HepG2 (cell line): ENCODE data around the gene C20orf204. TPM values are rescaled to one million over a fixed set of nuclear protein-coding genes. Genes with fewer than 3 reads are reported as not detected.

ENCODE experiments used
- ATAC-seq: fragments of 200-7000 bp; cut with Tn5 transposase; 3 replicates; pipeline ENCODE4 v1.9.1; 2020; ENCODE audit warnings: mild to moderate bottlenecking, moderate library complexity
- BruUV-seq: library from RNA; stranded (reverse); fragments of 400-500 nt; replicated peaks from 2 replicates; lab custom pipeline; 2021; lab: Mats Ljungman, UMichigan
- CTCF ChIA-PET: fragments of 300-600 bp; formaldehyde crosslinking; extraction: SDS; loops from one replicate; lab custom pipeline; 2021; ENCODE audit warnings: low total read pairs, inconsistent platforms, low intra/inter-chr PET ratio; lab: Yijun Ruan, JAX
- POLR2A ChIA-PET: fragments of 350-600 bp; sonication (Branson Sonifier 250); formaldehyde crosslinking; loops from one replicate; lab custom pipeline; 2020; ENCODE audit warnings: antibody characterized with exemption, inconsistent platforms; lab: Yijun Ruan, JAX
- DNase-seq: peaks from one replicate; pipeline ENCODE4 v3.0.0-alpha.2; 2015; ENCODE audit warnings: low spot score
- FAIRE-seq: peaks from 3 replicates; lab custom pipeline; 2011; peaks lifted over from hg19 to GRCh38; lab: Jason Lieb, UNC
- H2AFZ ChIP-seq: one replicate; pipeline ENCODE4 v1.6.1; 2011; ENCODE audit warnings: low read length, inconsistent platforms
- H3K27ac ChIP-seq: fragments of 300-600 bp; 3 replicates; pipeline ENCODE4 v1.8.0; 2011; ENCODE audit warnings: mixed run types, mild to moderate bottlenecking, mixed read lengths, low read length, inconsistent platforms; ENCODE audit not compliant: insufficient read depth; ENCODE audit errors: extremely low read length
- H3K27me3 ChIP-seq, 2 experiments: fragments of 200-600 bp in 1 of 2; 2 replicates in 1 of 2; 3 replicates in 1 of 2; pipeline versions ENCODE4 v1.6.0 to v1.8.0; 2011; ENCODE audit warnings: low read length in 2 of 2, mild to moderate bottlenecking in 2 of 2, moderate library complexity in 2 of 2, inconsistent platforms in 1 of 2; ENCODE audit not compliant: insufficient read depth in 2 of 2, control insufficient read depth in 1 of 2
- H3K36me3 ChIP-seq, 2 experiments: fragments of 200-600 bp in 1 of 2; replicated peaks in 1 of 2; 2 replicates in 1 of 2; 3 replicates in 1 of 2; pipeline versions ENCODE4 v1.5.1 to v1.8.0; 2011; ENCODE audit warnings: low read length in 2 of 2, inconsistent platforms in 1 of 2; ENCODE audit not compliant: insufficient read depth in 2 of 2, control insufficient read depth in 1 of 2
- H3K4me1 ChIP-seq: 2 replicates; pipeline ENCODE4 v1.5.1; 2012; ENCODE audit warnings: low read length, inconsistent platforms; ENCODE audit not compliant: insufficient read depth
- H3K4me2 ChIP-seq: 2 replicates; pipeline ENCODE4 v1.6.0; 2011; ENCODE audit warnings: low read depth, low read length, inconsistent platforms
- H3K4me3 ChIP-seq, 3 experiments: fragments of 200-600 bp in 1 of 3; sonication (generic), shearing (Covaris generic) in 1 of 3; replicated peaks in 1 of 3; 2 replicates each; pipeline ENCODE4 v1.5.1; 2011 to 2016; ENCODE audit warnings: low read length in 3 of 3, inconsistent platforms in 2 of 3, low read depth in 2 of 3, mild to moderate bottlenecking in 2 of 3, control low read depth in 1 of 3, mixed read lengths in 1 of 3; ENCODE audit not compliant: insufficient read depth in 1 of 3
- H3K79me2 ChIP-seq: one replicate; pipeline ENCODE4 v1.6.1; 2011; ENCODE audit warnings: low read length, inconsistent platforms; ENCODE audit not compliant: insufficient read depth
- H3K9ac ChIP-seq: 2 replicates; pipeline ENCODE4 v1.6.0; 2011; ENCODE audit warnings: mild to moderate bottlenecking, low read depth, low read length, inconsistent platforms; ENCODE audit not compliant: insufficient read depth
- H3K9me3 ChIP-seq: 2 replicates; pipeline ENCODE4 v1.5.1; 2012; ENCODE audit warnings: mild to moderate bottlenecking, low read length
- H4K20me1 ChIP-seq: 2 replicates; pipeline ENCODE4 v1.6.0; 2011; ENCODE audit warnings: inconsistent platforms, mild to moderate bottlenecking, low read length, moderate library complexity; ENCODE audit not compliant: insufficient read depth
- CEBPB ChIP-seq: IDR thresholded peaks from 2 replicates; pipeline ENCODE4 v1.6.1; 2011; ENCODE audit warnings: low read depth, low read length, improper control_type of control experiment, borderline replicate concordance
- E2F1 ChIP-seq: sonication (generic); formaldehyde crosslinking; IDR thresholded peaks from 2 replicates; pipeline ENCODE4 v1.5.0; 2020; ENCODE audit warnings: missing genetic modification reagents
- ELF4 ChIP-seq: sonication (generic); formaldehyde crosslinking; IDR thresholded peaks from 2 replicates; pipeline ENCODE4 v1.5.0; 2020; ENCODE audit warnings: missing genetic modification reagents, mild to moderate bottlenecking, moderate library complexity, borderline replicate concordance
- SIX4 ChIP-seq: sonication (generic); formaldehyde crosslinking; IDR thresholded peaks from 2 replicates; pipeline ENCODE4 v1.4.0; 2020; ENCODE audit warnings: missing genetic modification reagents
- ZNF224 ChIP-seq: sonication (generic); formaldehyde crosslinking; IDR thresholded peaks from 2 replicates; pipeline ENCODE4 v1.5.0; 2020; ENCODE audit warnings: mild to moderate bottlenecking, missing genetic modification reagents
- ZNF674 ChIP-seq: sonication (generic); formaldehyde crosslinking; IDR thresholded peaks from 2 replicates; pipeline ENCODE4 v1.5.0; 2020; ENCODE audit warnings: low read depth, mild to moderate bottlenecking, missing genetic modification reagents
- WGBS: methylation state at CpG from one replicate; pipeline ENCODE4 v1.1.6; 2017; ENCODE audit warnings: low lambda C conversion rate; 5-methylcytosine and 5-hydroxymethylcytosine counted together
- in situ Hi-C: cut with HindIII; loops from 2 replicates; pipeline ENCODE4 v1.10.0; 2017; ENCODE audit warnings: low pct_unique_long_range_greater_than_20kb; ENCODE audit not compliant: extremely low pct_ligation_motif_present
- intact Hi-C: fragments of 100-400 bp; cut with micrococcal nuclease; formaldehyde crosslinking; loops from one replicate; pipeline ENCODE4 v1.10.0; 2022; ENCODE audit not compliant: unreplicated experiment
- polyA plus RNA-seq, 8 experiments: library from polyadenylated mRNA; depleted of rRNA in 3 of 8; stranded (reverse) in 7 of 8; unstranded in 1 of 8; fragments of >200 nt; fragmentation: Illumina TruSeq in 4 of 8; extraction: Trizol in 4 of 8; gene quantifications; 2 replicates each; pipeline versions ENCODE4 v1.2.1 to v1.2.3, GENCODE V29; 2011 to 2016; ENCODE audit warnings: low read depth in 4 of 8, missing spikeins in 1 of 8, mixed read lengths in 1 of 8; ENCODE audit not compliant: insufficient read depth in 1 of 8
- total RNA-seq, 5 experiments: library from RNA; depleted of rRNA; stranded (reverse); fragments of >200 nt; fragmentation: Illumina TruSeq; extraction: Trizol; gene quantifications; 2 replicates each; pipeline ENCODE4 v1.2.3, GENCODE V29; 2016; ENCODE audit warnings: low read depth in 1 of 5
- TF ChIP-seq, protein P1 (sequence below): sonication (generic); formaldehyde crosslinking; IDR thresholded peaks from 2 replicates; pipeline ENCODE4 v1.5.1; 2020; ENCODE audit warnings: mild to moderate bottlenecking, moderate library complexity, missing genetic modification reagents

C20orf204 gene
- total and polyA plus RNA-seq, 2 of the 13 experiments (the other 11 are each of a cell fraction or from before 2014, with no cell fraction given): 22.1 to 80.0 TPM

GRCh38 chr20:64005394-64005793, 30.6 kb upstream of the C20orf204 start:
- POLR2A ChIA-PET: no interaction called here
- no peak overlapping the region for H3K27ac ChIP-seq
- no peak overlapping the region for H2AFZ ChIP-seq
- no peak for DNase-seq
- TF ChIP-seq ELF4 (CRISPR knock-in tag) (no peak), SIX4 (no peak), ZNF224 (CRISPR knock-in tag) (no peak), ZNF674 (CRISPR knock-in tag) (no peak), E2F1 (CRISPR knock-in tag) (no peak), CEBPB (0 out of 2 replicates have a peak, but pooled peaks have one; percentile 19)
- TF ChIP-seq, protein P1, sequence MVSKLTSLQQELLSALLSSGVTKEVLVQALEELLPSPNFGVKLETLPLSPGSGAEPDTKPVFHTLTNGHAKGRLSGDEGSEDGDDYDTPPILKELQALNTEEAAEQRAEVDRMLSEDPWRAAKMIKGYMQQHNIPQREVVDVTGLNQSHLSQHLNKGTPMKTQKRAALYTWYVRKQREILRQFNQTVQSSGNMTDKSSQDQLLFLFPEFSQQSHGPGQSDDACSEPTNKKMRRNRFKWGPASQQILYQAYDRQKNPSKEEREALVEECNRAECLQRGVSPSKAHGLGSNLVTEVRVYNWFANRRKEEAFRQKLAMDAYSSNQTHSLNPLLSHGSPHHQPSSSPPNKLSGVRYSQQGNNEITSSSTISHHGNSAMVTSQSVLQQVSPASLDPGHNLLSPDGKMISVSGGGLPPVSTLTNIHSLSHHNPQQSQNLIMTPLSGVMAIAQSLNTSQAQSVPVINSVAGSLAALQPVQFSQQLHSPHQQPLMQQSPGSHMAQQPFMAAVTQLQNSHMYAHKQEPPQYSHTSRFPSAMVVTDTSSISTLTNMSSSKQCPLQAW: no peak
- FAIRE-seq: no peak
- H3K4me2 ChIP-seq: no peak overlapping the region
- H3K79me2 ChIP-seq: peaks cover 9% of the 10 kb centered on the region
- H3K36me3 ChIP-seq: peaks cover 53 to 82% of the 10 kb centered on the region in 2 experiments
- BruUV-seq: no TSS peak
- 96% methylated on average over 6 of the region's 6 CpGs for WGBS
- ATAC-seq: no peak
- in situ Hi-C loops: no loop called here
- H3K9ac ChIP-seq: no peak overlapping the region
- H3K9me3 ChIP-seq: no peaks in the 10 kb centered on the region
- intact Hi-C loops: no loop called here
- no peaks in the 10 kb centered on the region for H4K20me1 ChIP-seq
- no peak overlapping the region for H3K4me3 ChIP-seq
- H3K4me1 ChIP-seq: no peaks in the 10 kb centered on the region
- H3K27me3 ChIP-seq: no peaks in the 10 kb centered on the region
- CTCF ChIA-PET: no interaction called here
